GM23248 (cell line): ENCODE measurements around the gene IVD. TPM values are rescaled to one million over a fixed set of nuclear protein-coding genes. Genes with fewer than 3 reads are reported as not detected.

Source experiments
- DNase-seq: peaks from one replicate; pipeline ENCODE4 v3.0.0-alpha.2; 2015
- H2AFZ ChIP-seq: fragments of 200-600 bp; sonication (generic); 2 replicates; pipeline ENCODE4 v1.6.1; 2016; ENCODE audit warnings: antibody characterized with exemption
- H3F3A ChIP-seq: fragments of 200-600 bp; sonication (generic); 2 replicates; pipeline ENCODE4 v1.6.1; 2016; ENCODE audit warnings: mild to moderate bottlenecking, antibody characterized with exemption, mixed run types; ENCODE audit not compliant: insufficient read depth
- H3K27ac ChIP-seq: fragments of 200-600 bp; sonication (generic); 2 replicates; pipeline ENCODE4 v1.5.1; 2016; ENCODE audit warnings: mild to moderate bottlenecking
- H3K27me3 ChIP-seq: fragments of 200-600 bp; sonication (generic); replicated peaks from 2 replicates; pipeline ENCODE4 v1.6.1; 2016; ENCODE audit warnings: mild to moderate bottlenecking; ENCODE audit not compliant: insufficient read depth
- H3K36me3 ChIP-seq: fragments of 200-600 bp; sonication (generic); 2 replicates; pipeline ENCODE4 v1.6.1; 2016; ENCODE audit warnings: low read depth, mild to moderate bottlenecking
- H3K4me1 ChIP-seq: fragments of 200-600 bp; sonication (generic); 2 replicates; pipeline ENCODE4 v1.6.1; 2016; ENCODE audit warnings: mild to moderate bottlenecking; ENCODE audit not compliant: insufficient read depth
- H3K4me2 ChIP-seq: fragments of 200-600 bp; sonication (generic); one replicate; pipeline ENCODE4 v1.6.1; 2016; ENCODE audit warnings: mild to moderate bottlenecking; ENCODE audit not compliant: unreplicated experiment
- H3K4me3 ChIP-seq: fragments of 200-600 bp; sonication (generic); 2 replicates; pipeline ENCODE4 v1.5.1; 2016; ENCODE audit warnings: mild to moderate bottlenecking
- H3K79me2 ChIP-seq: fragments of 200-600 bp; sonication (generic); 2 replicates; pipeline ENCODE4 v1.6.1; 2016; ENCODE audit warnings: mild to moderate bottlenecking; ENCODE audit not compliant: insufficient read depth
- H3K9ac ChIP-seq: fragments of 200-600 bp; sonication (generic); 2 replicates; pipeline ENCODE4 v1.6.1; 2016; ENCODE audit warnings: mild to moderate bottlenecking
- H3K9me2 ChIP-seq: fragments of 200-600 bp; sonication (generic); 2 replicates; pipeline ENCODE4 v1.6.1; 2016; ENCODE audit warnings: mixed run types, mild to moderate bottlenecking, moderate library complexity; ENCODE audit not compliant: insufficient read depth
- H3K9me3 ChIP-seq: fragments of 200-600 bp; sonication (generic); one replicate; pipeline ENCODE4 v1.6.1; 2017; ENCODE audit warnings: low read depth
- H4K20me1 ChIP-seq: fragments of 200-600 bp; sonication (generic); 2 replicates; pipeline ENCODE4 v1.6.0; 2016; ENCODE audit not compliant: insufficient read depth
- EZH2 ChIP-seq: fragments of 200-600 bp; sonication (generic); IDR thresholded peaks from 2 replicates; pipeline ENCODE4 v1.6.1; 2018; ENCODE audit warnings: antibody characterized with exemption, mild to moderate bottlenecking; ENCODE audit not compliant: insufficient read depth, poor library complexity, severe bottlenecking
- EZH2phosphoT487 ChIP-seq: fragments of 200-600 bp; sonication (generic); IDR thresholded peaks from 2 replicates; pipeline ENCODE4 v1.6.1; 2018; ENCODE audit warnings: antibody characterized with exemption, moderate library complexity, mild to moderate bottlenecking, low read depth; ENCODE audit not compliant: insufficient read depth
- WGBS, 2 experiments: methylation state at CpG; one replicate each; pipeline ENCODE4 v1.1.6; 2015 to 2017; ENCODE audit warnings: low lambda C conversion rate in 2 of 2, low coverage in 1 of 2; ENCODE audit errors: missing lambda C conversion rate in 2 of 2; 5-methylcytosine and 5-hydroxymethylcytosine counted together
- in situ Hi-C: fragments of 300-500 bp; cut with MboI; formaldehyde crosslinking; loops from 2 replicates; pipeline ENCODE4 v1.15.0; 2020
- polyA plus RNA-seq: library from polyadenylated mRNA; unstranded; fragments of >200 nt; fragmentation: Nextera tagmentation; extraction: Ambion mirVana; gene quantifications from 2 replicates; pipeline ENCODE4 v1.2.1, GENCODE V29; 2016
- total RNA-seq: library from RNA; depleted of rRNA; stranded (reverse); fragments of >200 nt; shearing (Covaris generic); gene quantifications from 2 replicates; pipeline ENCODE4 v1.2.3, GENCODE V29; 2014

The IVD gene
- total and polyA plus RNA-seq, 2 experiments from 2014 or later, result 28.2 to 50.1 TPM

DNA sequence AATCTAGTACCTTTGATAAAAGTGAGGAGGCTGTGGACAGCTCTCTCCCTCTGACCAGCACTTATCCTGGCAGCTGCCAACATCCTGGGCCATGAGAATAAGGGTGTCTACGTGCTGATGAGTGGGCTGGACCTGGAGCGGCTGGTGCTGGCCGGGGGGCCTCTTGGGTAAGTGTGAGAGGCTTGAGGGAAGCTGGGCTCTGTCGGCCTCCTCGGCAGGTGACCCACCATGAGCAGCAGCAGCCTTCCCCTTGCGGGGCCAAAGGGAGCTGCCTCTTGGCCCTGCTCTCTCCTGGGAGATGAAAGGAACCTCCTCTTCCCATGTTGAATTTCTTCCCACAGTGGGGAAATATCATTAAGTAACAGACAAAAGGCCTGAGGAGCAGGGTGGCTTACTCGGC, 9.2 kb downstream of the IVD start:
- DNase-seq, result no peak
- H4K20me1 ChIP-seq, result no peaks in the 10 kb centered on the region
- H3K9me3 ChIP-seq, result no peaks in the 10 kb centered on the region
- in situ Hi-C loops, result no loop called here
- H3K4me1 ChIP-seq, result no peaks in the 10 kb centered on the region
- H3K9me2 ChIP-seq, result no peaks in the 10 kb centered on the region
- no peaks in the 10 kb centered on the region for H3F3A ChIP-seq
- no peak overlapping the region for H3K4me3 ChIP-seq
- H2AFZ ChIP-seq, result no peak overlapping the region
- H3K36me3 ChIP-seq, result peaks cover 13% of the 10 kb centered on the region; the same call in 1 of the 2 replicates
- H3K27ac ChIP-seq, result no peak overlapping the region
- H3K4me2 ChIP-seq, result no peak overlapping the region
- no peaks in the 10 kb centered on the region for H3K27me3 ChIP-seq
- TF ChIP-seq EZH2phosphoT487, result no peak
- TF ChIP-seq EZH2, result no peak
- H3K9ac ChIP-seq, result no peak overlapping the region
- no peaks in the 10 kb centered on the region for H3K79me2 ChIP-seq
- WGBS, 2 experiments, result 94 to 98% methylated on average over 7 of the region's 7 CpGs

DNA sequence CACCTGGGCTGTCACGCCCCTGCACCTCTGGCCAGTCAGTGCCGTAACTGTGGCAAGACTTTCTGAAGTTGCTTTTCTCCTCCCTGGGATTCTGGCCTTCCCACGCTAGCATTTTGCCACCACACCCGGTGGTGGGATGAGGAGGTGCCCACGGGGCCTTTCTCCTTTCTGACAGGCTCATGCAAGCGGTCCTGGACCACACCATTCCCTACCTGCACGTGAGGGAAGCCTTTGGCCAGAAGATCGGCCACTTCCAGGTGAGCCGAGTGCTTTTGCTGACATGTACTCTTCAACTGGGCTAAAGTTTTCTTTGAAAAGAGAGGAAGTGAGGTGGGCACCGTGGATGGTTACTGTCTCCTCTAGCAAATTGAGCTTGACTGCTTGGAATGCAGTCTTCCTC, 9.6 kb downstream of the IVD start:
- Histone ChIP-seq H3K36me3 (peaks cover 13% of the 10 kb centered on the region; the same call in 1 of the 2 replicates), H3K27ac (no peak overlapping the region)
- no peak for DNase-seq

DNA sequence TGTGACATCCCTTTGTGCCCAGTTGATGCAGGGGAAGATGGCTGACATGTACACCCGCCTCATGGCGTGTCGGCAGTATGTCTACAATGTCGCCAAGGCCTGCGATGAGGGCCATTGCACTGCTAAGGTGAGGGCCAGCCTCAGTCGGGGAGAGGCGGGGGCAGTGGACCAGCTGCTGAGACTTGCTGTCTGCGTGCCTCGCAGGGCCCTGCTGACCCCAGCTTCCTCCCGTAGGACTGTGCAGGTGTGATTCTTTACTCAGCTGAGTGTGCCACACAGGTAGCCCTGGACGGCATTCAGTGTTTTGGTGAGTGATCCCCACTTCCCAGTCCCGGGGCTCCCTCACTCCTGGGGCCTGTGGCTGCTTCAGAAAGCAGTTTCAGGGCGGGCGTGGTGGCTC, 10.5 kb downstream of the IVD start:
- no peaks in the 10 kb centered on the region for H4K20me1 ChIP-seq
- no peak overlapping the region for H3K9ac ChIP-seq
- WGBS, 2 experiments, result 90 to 95% methylated on average over 14 of the region's 14 CpGs
- H3K9me2 ChIP-seq, result no peaks in the 10 kb centered on the region
- no peak for TF ChIP-seq EZH2
- TF ChIP-seq EZH2phosphoT487, result no peak
- no peak overlapping the region for H3K27ac ChIP-seq
- H3K4me1 ChIP-seq, result no peaks in the 10 kb centered on the region
- H3K36me3 ChIP-seq, result peaks cover 8% of the 10 kb centered on the region; the same call in 1 of the 2 replicates
- H3K79me2 ChIP-seq, result no peaks in the 10 kb centered on the region
- in situ Hi-C loops, result no loop called here
- H3K4me3 ChIP-seq, result no peak overlapping the region
- H2AFZ ChIP-seq, result no peak overlapping the region
- H3K27me3 ChIP-seq, result no peaks in the 10 kb centered on the region
- no peak for DNase-seq
- peaks cover 8% of the 10 kb centered on the region for H3F3A ChIP-seq
- H3K9me3 ChIP-seq, result no peaks in the 10 kb centered on the region
- H3K4me2 ChIP-seq, result no peak overlapping the region

More for the DNA sequence above, 9.6 kb downstream of the IVD start:
- WGBS, 2 experiments, result 92 to 97% methylated on average over 10 of the region's 10 CpGs
- H4K20me1 ChIP-seq, result no peaks in the 10 kb centered on the region
- H3K9me3 ChIP-seq, result no peaks in the 10 kb centered on the region
- no peak for TF ChIP-seq EZH2
- TF ChIP-seq EZH2phosphoT487, result no peak
- no peak overlapping the region for H3K4me2 ChIP-seq
- no peak overlapping the region for H3K4me3 ChIP-seq
- H3K9me2 ChIP-seq, result no peaks in the 10 kb centered on the region
- in situ Hi-C loops, result no loop called here
- no peak overlapping the region for H3K9ac ChIP-seq
- no peak overlapping the region for H2AFZ ChIP-seq
- H3K79me2 ChIP-seq, result no peaks in the 10 kb centered on the region
- H3K4me1 ChIP-seq, result no peaks in the 10 kb centered on the region
- no peaks in the 10 kb centered on the region for H3K27me3 ChIP-seq
- H3F3A ChIP-seq, result no peaks in the 10 kb centered on the region; the same call in 1 of the 2 replicates

DNA sequence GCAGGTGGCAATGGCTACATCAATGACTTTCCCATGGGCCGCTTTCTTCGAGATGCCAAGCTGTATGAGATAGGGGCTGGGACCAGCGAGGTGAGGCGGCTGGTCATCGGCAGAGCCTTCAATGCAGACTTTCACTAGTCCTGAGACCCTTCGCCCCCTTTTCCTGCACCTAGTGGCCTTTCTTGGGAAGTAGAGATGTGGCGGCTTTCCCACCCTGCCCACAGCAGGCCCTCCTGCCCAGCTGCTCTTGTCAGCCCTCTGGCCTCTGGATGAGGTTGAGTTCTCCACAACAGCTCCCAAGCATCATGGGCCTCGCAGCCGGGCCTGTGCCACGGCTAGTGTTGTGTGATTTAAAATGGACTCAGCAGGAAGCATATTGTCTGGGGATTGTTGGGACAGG, 12.5 kb downstream of the IVD start:
- Histone ChIP-seq H2AFZ (no peak overlapping the region), H3K4me2 (no peak overlapping the region), H3K27ac (no peak overlapping the region), H3K9me2 (no peaks in the 10 kb centered on the region), H3K9me3 (no peaks in the 10 kb centered on the region), H3K4me3 (no peak overlapping the region), H3K27me3 (no peaks in the 10 kb centered on the region), H4K20me1 (no peaks in the 10 kb centered on the region), H3F3A (peaks cover 12% of the 10 kb centered on the region), H3K4me1 (no peaks in the 10 kb centered on the region), H3K79me2 (no peaks in the 10 kb centered on the region), H3K36me3 (peaks cover 4% of the 10 kb centered on the region; the same call in 1 of the 2 replicates), H3K9ac (no peak overlapping the region)
- WGBS, 2 experiments, result 95 to 98% methylated on average over 10 of the region's 10 CpGs
- DNase-seq, result no peak
- in situ Hi-C loops, result no loop called here
- no peak for TF ChIP-seq EZH2phosphoT487
- no peak for TF ChIP-seq EZH2
